Uterus (tissue), 2 donors: ENCODE data around the gene GAD2.

Experiments
- POLR2A ChIP-seq, 2 donors: fragments of 450-650 bp; IDR thresholded peaks; one replicate each; pipeline ENCODE4 v1.6.1; 2016; ENCODE audit warnings: antibody characterized with exemption in 2 of 2, mild to moderate bottlenecking in 1 of 2, moderate library complexity in 1 of 2
- TF ChIP-seq, protein P1 (sequence below), 4 experiments: fragments of 200-600 bp in 2 of 4; fragments of 450-650 bp in 2 of 4; sonication (generic) in 2 of 4; IDR thresholded peaks; one replicate each; pipeline ENCODE4 v1.5.1; 2016 to 2019; ENCODE audit warnings: antibody characterized with exemption in 4 of 4, mild to moderate bottlenecking in 2 of 4, moderate library complexity in 1 of 4

DNA sequence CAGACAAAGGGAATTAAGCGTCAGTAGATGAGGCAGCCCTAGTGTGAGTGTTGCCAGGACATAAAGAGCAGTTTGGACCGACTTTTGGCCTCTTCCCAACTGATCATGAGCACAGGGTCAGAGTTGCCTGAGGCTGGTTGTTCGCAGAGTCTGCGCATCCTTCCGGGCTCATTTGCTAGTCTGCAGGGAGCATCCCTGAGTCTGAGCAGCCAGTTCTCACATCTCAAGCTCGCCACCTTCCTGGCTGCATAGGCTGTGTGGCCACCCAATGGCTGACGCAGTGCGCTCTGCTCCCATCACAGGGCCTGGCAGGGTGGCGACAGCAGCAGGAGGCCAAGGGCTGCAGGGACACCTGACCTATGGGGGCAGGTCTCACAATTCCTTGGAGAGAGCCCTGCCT, 5.0 kb downstream of the GAD2 start:
- TF ChIP-seq, protein P1, sequence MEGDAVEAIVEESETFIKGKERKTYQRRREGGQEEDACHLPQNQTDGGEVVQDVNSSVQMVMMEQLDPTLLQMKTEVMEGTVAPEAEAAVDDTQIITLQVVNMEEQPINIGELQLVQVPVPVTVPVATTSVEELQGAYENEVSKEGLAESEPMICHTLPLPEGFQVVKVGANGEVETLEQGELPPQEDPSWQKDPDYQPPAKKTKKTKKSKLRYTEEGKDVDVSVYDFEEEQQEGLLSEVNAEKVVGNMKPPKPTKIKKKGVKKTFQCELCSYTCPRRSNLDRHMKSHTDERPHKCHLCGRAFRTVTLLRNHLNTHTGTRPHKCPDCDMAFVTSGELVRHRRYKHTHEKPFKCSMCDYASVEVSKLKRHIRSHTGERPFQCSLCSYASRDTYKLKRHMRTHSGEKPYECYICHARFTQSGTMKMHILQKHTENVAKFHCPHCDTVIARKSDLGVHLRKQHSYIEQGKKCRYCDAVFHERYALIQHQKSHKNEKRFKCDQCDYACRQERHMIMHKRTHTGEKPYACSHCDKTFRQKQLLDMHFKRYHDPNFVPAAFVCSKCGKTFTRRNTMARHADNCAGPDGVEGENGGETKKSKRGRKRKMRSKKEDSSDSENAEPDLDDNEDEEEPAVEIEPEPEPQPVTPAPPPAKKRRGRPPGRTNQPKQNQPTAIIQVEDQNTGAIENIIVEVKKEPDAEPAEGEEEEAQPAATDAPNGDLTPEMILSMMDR (IDR thresholded peaks at IDR 0.05): no peak
- no peak for TF ChIP-seq POLR2A (IDR thresholded peaks at IDR 0.05)
